HepG2 (cell line): ENCODE measurements around the gene DEDD2. TPM values are rescaled to one million over a fixed set of nuclear protein-coding genes. Genes with fewer than 3 reads are reported as not detected.

Experiments used
- ATAC-seq: fragments of 200-7000 bp; cut with Tn5 transposase; 3 replicates; pipeline ENCODE4 v1.9.1; 2020; ENCODE audit warnings: mild to moderate bottlenecking, moderate library complexity
- BruUV-seq: library from RNA; stranded (reverse); fragments of 400-500 nt; replicated peaks from 2 replicates; lab custom pipeline; 2021; lab: Mats Ljungman, UMichigan
- CTCF ChIA-PET: fragments of 300-600 bp; formaldehyde crosslinking; extraction: SDS; loops from one replicate; lab custom pipeline; 2021; ENCODE audit warnings: low total read pairs, inconsistent platforms, low intra/inter-chr PET ratio; lab: Yijun Ruan, JAX
- POLR2A ChIA-PET: fragments of 350-600 bp; sonication (Branson Sonifier 250); formaldehyde crosslinking; loops from one replicate; lab custom pipeline; 2020; ENCODE audit warnings: antibody characterized with exemption, inconsistent platforms; lab: Yijun Ruan, JAX
- DNase-seq: peaks from one replicate; pipeline ENCODE4 v3.0.0-alpha.2; 2015; ENCODE audit warnings: low spot score
- FAIRE-seq: peaks from 3 replicates; lab custom pipeline; 2011; peaks lifted over from hg19 to GRCh38; lab: Jason Lieb, UNC
- H2AFZ ChIP-seq: one replicate; pipeline ENCODE4 v1.6.1; 2011; ENCODE audit warnings: low read length, inconsistent platforms
- H3K27ac ChIP-seq: fragments of 300-600 bp; 3 replicates; pipeline ENCODE4 v1.8.0; 2011; ENCODE audit warnings: mixed run types, mild to moderate bottlenecking, mixed read lengths, low read length, inconsistent platforms; ENCODE audit not compliant: insufficient read depth; ENCODE audit errors: extremely low read length
- H3K27me3 ChIP-seq, 2 experiments: fragments of 200-600 bp in 1 of 2; 2 replicates in 1 of 2; 3 replicates in 1 of 2; pipeline versions ENCODE4 v1.6.0 to v1.8.0; 2011; ENCODE audit warnings: low read length in 2 of 2, mild to moderate bottlenecking in 2 of 2, moderate library complexity in 2 of 2, inconsistent platforms in 1 of 2; ENCODE audit not compliant: insufficient read depth in 2 of 2, control insufficient read depth in 1 of 2
- H3K36me3 ChIP-seq, 2 experiments: fragments of 200-600 bp in 1 of 2; replicated peaks in 1 of 2; 2 replicates in 1 of 2; 3 replicates in 1 of 2; pipeline versions ENCODE4 v1.5.1 to v1.8.0; 2011; ENCODE audit warnings: low read length in 2 of 2, inconsistent platforms in 1 of 2; ENCODE audit not compliant: insufficient read depth in 2 of 2, control insufficient read depth in 1 of 2
- H3K4me1 ChIP-seq: 2 replicates; pipeline ENCODE4 v1.5.1; 2012; ENCODE audit warnings: low read length, inconsistent platforms; ENCODE audit not compliant: insufficient read depth
- H3K4me2 ChIP-seq: 2 replicates; pipeline ENCODE4 v1.6.0; 2011; ENCODE audit warnings: low read depth, low read length, inconsistent platforms
- H3K4me3 ChIP-seq, 3 experiments: fragments of 200-600 bp in 1 of 3; sonication (generic), shearing (Covaris generic) in 1 of 3; replicated peaks in 1 of 3; 2 replicates each; pipeline ENCODE4 v1.5.1; 2011 to 2016; ENCODE audit warnings: low read length in 3 of 3, inconsistent platforms in 2 of 3, low read depth in 2 of 3, mild to moderate bottlenecking in 2 of 3, control low read depth in 1 of 3, mixed read lengths in 1 of 3; ENCODE audit not compliant: insufficient read depth in 1 of 3
- H3K79me2 ChIP-seq: one replicate; pipeline ENCODE4 v1.6.1; 2011; ENCODE audit warnings: low read length, inconsistent platforms; ENCODE audit not compliant: insufficient read depth
- H3K9ac ChIP-seq: 2 replicates; pipeline ENCODE4 v1.6.0; 2011; ENCODE audit warnings: mild to moderate bottlenecking, low read depth, low read length, inconsistent platforms; ENCODE audit not compliant: insufficient read depth
- H3K9me3 ChIP-seq: 2 replicates; pipeline ENCODE4 v1.5.1; 2012; ENCODE audit warnings: mild to moderate bottlenecking, low read length
- H4K20me1 ChIP-seq: 2 replicates; pipeline ENCODE4 v1.6.0; 2011; ENCODE audit warnings: inconsistent platforms, mild to moderate bottlenecking, low read length, moderate library complexity; ENCODE audit not compliant: insufficient read depth
- MED8 ChIP-seq: sonication (generic); formaldehyde crosslinking; IDR thresholded peaks from 2 replicates; pipeline ENCODE4 v1.8.1; 2023; ENCODE audit warnings: mild to moderate bottlenecking, missing genetic modification reagents; ENCODE audit not compliant: insufficient replicate concordance
- NFIB ChIP-seq: sonication (generic); formaldehyde crosslinking; IDR thresholded peaks from 2 replicates; pipeline ENCODE4 v1.9.0; 2021; ENCODE audit warnings: missing genetic modification reagents, mild to moderate bottlenecking, borderline replicate concordance
- PCBP2 ChIP-seq: fragments of 200-400 bp; formaldehyde crosslinking; optimal IDR thresholded peaks from 2 replicates; pipeline ENCODE3; 2018; ENCODE audit warnings: low read length, low read depth; ENCODE audit not compliant: poor library complexity, severe bottlenecking
- SMAD9 ChIP-seq: sonication (generic); formaldehyde crosslinking; IDR thresholded peaks from 2 replicates; pipeline ENCODE4 v1.5.1; 2020; ENCODE audit warnings: mild to moderate bottlenecking, missing genetic modification reagents
- ZNF275 ChIP-seq: sonication (generic); formaldehyde crosslinking; IDR thresholded peaks from 2 replicates; pipeline ENCODE4 v1.8.0; 2022; ENCODE audit warnings: missing genetic modification reagents, mild to moderate bottlenecking, inconsistent platforms, borderline replicate concordance
- ZNF501 ChIP-seq: sonication (generic); formaldehyde crosslinking; IDR thresholded peaks from 2 replicates; pipeline ENCODE4 v1.5.1; 2020; ENCODE audit warnings: mild to moderate bottlenecking, moderate library complexity, missing genetic modification reagents
- ZNF777 ChIP-seq: sonication (generic); formaldehyde crosslinking; IDR thresholded peaks from 2 replicates; pipeline ENCODE4 v1.4.0; 2020; ENCODE audit warnings: missing genetic modification reagents
- WGBS: methylation state at CpG from one replicate; pipeline ENCODE4 v1.1.6; 2017; ENCODE audit warnings: low lambda C conversion rate; 5-methylcytosine and 5-hydroxymethylcytosine counted together
- in situ Hi-C: cut with HindIII; loops from 2 replicates; pipeline ENCODE4 v1.10.0; 2017; ENCODE audit warnings: low pct_unique_long_range_greater_than_20kb; ENCODE audit not compliant: extremely low pct_ligation_motif_present
- intact Hi-C: fragments of 100-400 bp; cut with micrococcal nuclease; formaldehyde crosslinking; loops from one replicate; pipeline ENCODE4 v1.10.0; 2022; ENCODE audit not compliant: unreplicated experiment
- polyA plus RNA-seq, 8 experiments: library from polyadenylated mRNA; depleted of rRNA in 3 of 8; stranded (reverse) in 7 of 8; unstranded in 1 of 8; fragments of >200 nt; fragmentation: Illumina TruSeq in 4 of 8; extraction: Trizol in 4 of 8; gene quantifications; 2 replicates each; pipeline versions ENCODE4 v1.2.1 to v1.2.3, GENCODE V29; 2011 to 2016; ENCODE audit warnings: low read depth in 4 of 8, missing spikeins in 1 of 8, mixed read lengths in 1 of 8; ENCODE audit not compliant: insufficient read depth in 1 of 8
- total RNA-seq, 5 experiments: library from RNA; depleted of rRNA; stranded (reverse); fragments of >200 nt; fragmentation: Illumina TruSeq; extraction: Trizol; gene quantifications; 2 replicates each; pipeline ENCODE4 v1.2.3, GENCODE V29; 2016; ENCODE audit warnings: low read depth in 1 of 5

DEDD2 gene
- total and polyA plus RNA-seq, 2 of the 13 experiments (the other 11 are each of a cell fraction or from before 2014, with no cell fraction given): 19.2 to 24.7 TPM

GRCh38 chr19:42188665-42189064 lies 28.8 kb downstream of the DEDD2 start:
- ATAC-seq (no peak), FAIRE-seq (no peak), DNase-seq (no peak)
- BruUV-seq: no TSS peak
- in situ Hi-C loops (loop anchor here (5.0 kb wide), 1 partner anchor 56 kb away; the partner anchor contains the start of gene POU2F2), intact Hi-C loops (no loop called here)
- Histone ChIP-seq H3K9me3 (peaks cover 4% of the 10 kb centered on the region; the same call in 1 of the 2 replicates), H2AFZ (no peak overlapping the region), H3K4me3 (no peak overlapping the region), H3K27me3 (peaks cover 5 to 30% of the 10 kb centered on the region in 2 experiments; a peak in 4 of 5 replicates), H3K4me2 (no peak overlapping the region), H3K27ac (no peak overlapping the region), H3K4me1 (peaks cover 9% of the 10 kb centered on the region; the same call in 1 of the 2 replicates), H4K20me1 (no peaks in the 10 kb centered on the region), H3K36me3 (no peaks in the 10 kb centered on the region), H3K9ac (no peak overlapping the region), H3K79me2 (no peaks in the 10 kb centered on the region)
- ChIA-PET POLR2A (no interaction called here), CTCF (no interaction called here)
- TF ChIP-seq NFIB (CRISPR knock-in tag) (no peak), ZNF275 (CRISPR knock-in tag) (no peak), SMAD9 (CRISPR knock-in tag) (no peak), ZNF777 (CRISPR knock-in tag) (no peak), MED8 (CRISPR knock-in tag) (no peak), PCBP2 (no peak), ZNF501 (CRISPR knock-in tag) (no peak)
- 39% methylated on average over 1 of the region's 1 CpG for WGBS
